Subcutaneous adipose tissue (tissue), 4 donors: Measurements from ENCODE around the gene EXOC6B. TPM values are rescaled to one million over a fixed set of nuclear protein-coding genes. Genes with fewer than 3 reads are reported as not detected.

ENCODE experiments used
- total RNA-seq, 4 donors: library from RNA; depleted of rRNA; stranded (reverse); fragments of >200 nt; gene quantifications; one replicate each; pipeline ENCODE4 v1.1.0, GENCODE V29; 2016
- TF ChIP-seq, protein P1 (sequence below): fragments of 450-650 bp; IDR thresholded peaks from one replicate; pipeline ENCODE4 v1.5.1; 2016; ENCODE audit warnings: low read depth, mild to moderate bottlenecking, control low read depth, antibody characterized with exemption, moderate library complexity

The EXOC6B gene
- total RNA-seq, 4 donors from 2014 or later: 33.9 to 40.5 (median 38.9) TPM

DNA sequence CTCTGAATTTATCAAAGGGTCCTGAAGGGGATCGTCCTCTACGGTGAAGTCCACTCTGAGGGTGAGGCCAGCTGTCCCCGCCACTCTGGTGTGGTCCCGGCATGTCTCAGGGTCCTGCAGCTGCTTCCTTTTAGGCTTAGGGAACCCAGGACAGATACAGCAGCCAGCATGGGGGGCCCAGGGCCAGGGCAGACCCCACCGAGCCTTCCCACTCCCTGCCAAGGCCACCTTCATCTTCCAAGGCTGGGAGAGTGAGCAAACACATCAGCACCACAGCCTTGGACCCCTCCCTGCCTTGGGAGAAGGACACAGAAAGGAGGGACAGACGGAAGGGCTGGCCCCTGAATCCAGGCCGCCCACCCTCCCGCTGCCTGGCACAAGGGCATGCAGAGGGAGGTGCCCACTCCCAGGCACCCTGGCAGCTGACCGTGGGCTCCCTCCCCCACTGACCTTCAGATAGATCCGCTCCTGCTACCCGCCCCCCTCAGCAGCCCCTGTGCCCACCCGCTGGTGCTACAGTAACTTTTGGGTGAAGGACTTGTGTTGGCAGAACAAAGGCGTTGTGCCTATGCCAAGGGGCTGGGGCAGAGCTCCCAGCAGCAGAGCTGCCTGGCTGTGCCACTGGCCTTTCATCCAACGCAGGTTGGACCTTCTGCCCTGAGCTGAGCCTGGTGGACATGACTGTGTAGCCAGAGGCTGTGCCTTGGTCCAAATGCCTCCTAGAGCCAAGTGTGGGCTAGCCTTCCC is 685.8 kb downstream of the EXOC6B start:
- TF ChIP-seq, protein P1, sequence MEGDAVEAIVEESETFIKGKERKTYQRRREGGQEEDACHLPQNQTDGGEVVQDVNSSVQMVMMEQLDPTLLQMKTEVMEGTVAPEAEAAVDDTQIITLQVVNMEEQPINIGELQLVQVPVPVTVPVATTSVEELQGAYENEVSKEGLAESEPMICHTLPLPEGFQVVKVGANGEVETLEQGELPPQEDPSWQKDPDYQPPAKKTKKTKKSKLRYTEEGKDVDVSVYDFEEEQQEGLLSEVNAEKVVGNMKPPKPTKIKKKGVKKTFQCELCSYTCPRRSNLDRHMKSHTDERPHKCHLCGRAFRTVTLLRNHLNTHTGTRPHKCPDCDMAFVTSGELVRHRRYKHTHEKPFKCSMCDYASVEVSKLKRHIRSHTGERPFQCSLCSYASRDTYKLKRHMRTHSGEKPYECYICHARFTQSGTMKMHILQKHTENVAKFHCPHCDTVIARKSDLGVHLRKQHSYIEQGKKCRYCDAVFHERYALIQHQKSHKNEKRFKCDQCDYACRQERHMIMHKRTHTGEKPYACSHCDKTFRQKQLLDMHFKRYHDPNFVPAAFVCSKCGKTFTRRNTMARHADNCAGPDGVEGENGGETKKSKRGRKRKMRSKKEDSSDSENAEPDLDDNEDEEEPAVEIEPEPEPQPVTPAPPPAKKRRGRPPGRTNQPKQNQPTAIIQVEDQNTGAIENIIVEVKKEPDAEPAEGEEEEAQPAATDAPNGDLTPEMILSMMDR: no peak

DNA sequence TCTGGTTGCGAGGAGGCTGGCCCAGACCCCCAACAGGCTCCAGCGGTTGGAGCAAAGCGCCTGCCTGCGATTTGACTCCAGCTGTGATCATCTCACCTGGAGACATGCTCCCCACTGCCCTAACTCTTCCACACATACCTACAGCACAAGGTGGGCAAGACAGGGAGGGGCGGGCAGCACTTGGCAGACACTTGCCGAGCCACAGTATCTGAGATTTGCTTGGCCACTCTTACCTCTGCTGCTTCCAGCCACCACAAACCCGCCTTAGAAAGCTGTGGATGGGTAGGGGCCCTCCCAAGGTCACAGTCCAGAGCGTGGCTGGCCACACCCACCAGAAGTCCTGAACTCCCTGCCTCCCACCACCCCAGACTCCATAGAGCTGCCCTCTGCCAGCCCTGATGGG is 686.4 kb downstream of the EXOC6B start:
- TF ChIP-seq, protein P1: no peak

DNA sequence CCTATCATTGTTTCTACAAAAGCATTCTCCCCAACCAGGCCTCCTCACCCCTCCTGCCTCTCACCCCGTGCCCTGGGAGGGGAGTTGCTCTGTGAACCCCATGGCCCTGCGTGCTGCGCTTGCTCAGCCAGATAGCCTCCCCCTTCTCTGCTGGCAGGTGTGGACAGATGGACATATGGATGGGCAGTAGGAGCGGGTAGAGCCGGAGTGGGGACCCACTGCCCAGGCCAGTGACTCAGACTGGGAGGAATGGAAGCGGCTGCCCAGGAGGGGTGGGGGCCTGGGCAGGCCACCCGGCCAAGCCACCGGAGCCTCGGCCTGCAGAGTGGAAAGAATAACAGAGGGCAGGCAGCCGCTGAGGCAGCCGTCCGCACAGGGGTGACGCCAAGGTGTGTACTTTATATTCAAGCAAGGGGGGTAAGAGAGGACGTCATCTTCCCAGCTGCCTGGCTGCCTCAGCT is 686.9 kb downstream of the EXOC6B start:
- TF ChIP-seq, protein P1: no peak

DNA sequence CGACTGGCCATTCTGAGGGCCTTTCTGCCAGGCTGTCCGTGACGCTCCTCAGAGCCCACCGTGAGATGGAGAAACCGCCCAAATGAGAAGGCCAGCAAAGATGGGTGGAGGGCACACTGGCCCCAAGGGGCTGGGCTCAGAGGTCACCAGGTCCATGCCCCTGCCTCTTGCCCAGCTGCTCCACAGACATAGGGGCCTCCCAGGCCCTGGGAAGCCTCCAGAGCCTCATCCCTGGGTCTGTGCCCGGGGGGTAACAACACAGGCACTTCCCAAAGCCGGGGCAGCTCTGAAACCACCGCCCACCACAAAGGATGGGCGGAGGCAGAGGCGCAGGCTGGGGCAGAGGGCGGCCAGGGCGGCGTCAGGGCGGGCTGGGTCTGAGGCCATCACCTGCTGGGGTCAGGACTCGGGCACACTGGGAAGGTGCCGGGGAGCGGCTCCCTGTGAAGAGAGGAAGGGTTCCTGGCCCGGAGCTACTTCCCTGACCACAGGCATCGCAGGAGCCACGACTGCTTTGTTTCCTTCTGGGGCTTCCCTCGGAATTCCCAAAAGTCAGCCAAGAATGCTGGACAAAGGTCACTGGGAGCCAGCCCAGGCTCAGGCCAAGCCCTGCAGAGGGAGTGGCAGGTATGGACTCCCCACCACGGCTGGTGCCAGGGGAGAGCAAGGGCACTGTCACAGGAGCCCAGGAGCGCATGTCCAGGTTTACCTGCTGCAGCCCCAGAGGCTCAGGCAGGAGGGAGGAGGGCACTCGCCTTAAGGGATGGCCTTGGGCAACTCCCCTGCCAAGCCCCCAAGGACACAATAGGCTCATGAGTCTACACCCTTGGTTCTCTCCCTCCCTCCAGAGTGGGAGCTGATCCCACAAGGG is 687.6 kb downstream of the EXOC6B start:
- TF ChIP-seq, protein P1: no peak

DNA sequence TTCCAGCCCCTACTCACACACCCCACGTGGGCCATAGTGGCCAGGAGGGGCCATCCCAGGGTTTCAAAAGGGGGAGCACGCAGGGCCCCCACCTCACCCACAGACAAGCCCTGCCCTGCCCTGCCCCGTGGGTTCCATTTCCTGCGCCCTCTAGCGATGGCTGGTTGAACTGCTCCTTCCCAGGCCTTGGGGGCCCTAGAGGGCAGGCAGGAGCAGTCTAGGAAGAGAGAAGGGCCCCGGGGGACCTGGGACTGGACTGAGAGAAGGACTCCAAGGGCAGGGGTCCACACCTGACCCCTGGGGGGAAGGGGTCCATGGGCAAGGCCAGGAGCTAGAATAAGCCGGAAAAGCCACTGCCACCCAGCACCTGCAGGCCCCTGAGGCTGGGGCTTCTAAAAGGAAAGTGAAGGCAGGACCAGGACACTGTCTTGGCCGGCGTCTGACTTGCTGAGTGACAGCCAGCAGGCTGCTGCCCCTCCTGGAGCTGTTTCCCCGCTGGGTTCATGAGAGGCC is 688.3 kb downstream of the EXOC6B start:
- TF ChIP-seq, protein P1: no peak

DNA sequence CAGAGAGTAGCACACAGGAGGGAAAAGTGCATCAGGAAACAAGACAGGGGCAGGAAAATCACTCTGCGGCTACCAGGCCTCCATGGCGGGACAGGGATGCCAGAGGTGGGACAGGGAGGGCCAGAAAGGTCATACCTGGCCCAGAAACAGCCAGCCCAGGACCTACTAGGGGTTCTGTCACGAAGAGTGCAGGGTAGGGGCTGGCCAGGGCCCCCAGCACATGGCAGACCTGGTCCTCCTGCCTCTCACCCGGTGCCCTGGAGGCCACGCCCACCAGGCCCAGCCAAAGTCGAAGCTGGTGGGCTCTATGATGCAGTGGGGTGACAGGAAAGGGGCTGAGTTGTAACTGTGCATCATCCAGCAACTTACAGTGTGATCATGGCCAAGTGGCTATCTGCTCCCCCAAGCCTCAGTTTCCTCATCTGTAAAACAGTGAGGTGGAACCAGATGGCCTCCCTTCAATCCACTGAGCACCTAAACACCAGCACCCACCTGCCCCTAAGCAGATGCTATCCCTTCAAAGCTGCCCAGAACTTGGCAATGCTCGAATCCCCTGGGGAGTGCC is 688.8 kb downstream of the EXOC6B start:
- TF ChIP-seq, protein P1: no peak

DNA sequence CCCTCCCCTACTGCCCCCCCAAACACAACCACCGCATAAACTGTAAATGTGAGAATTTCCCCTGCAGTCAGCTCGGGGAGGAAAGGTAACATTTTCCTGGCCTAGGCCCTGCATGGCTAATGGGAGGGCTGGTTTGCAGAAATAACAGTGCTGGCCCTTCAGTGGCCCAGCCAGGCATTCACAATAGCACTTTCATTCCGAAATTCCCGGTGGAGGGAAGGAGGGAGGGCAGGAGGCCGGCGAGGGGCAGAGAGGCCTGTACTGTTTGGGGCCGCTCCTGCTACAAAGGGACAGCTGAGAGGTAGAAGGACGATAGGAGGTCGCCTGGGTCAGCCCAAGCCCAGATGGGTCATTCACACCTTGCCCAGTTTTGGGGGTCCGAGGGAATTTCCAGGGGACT is 689.5 kb downstream of the EXOC6B start:
- TF ChIP-seq, protein P1: no peak
